Astrocyte (in vitro differentiated cells and primary cell): ENCODE data around the gene C2orf76.

ENCODE experiments used
- CTCF ChIP-seq: IDR thresholded peaks from 2 replicates; pipeline ENCODE4 v1.5.1; 2011; ENCODE audit warnings: low read depth, mild to moderate bottlenecking, inconsistent platforms, low read length, moderate library complexity; ENCODE audit not compliant: insufficient read depth
- EZH2 ChIP-seq: IDR thresholded peaks from 2 replicates; pipeline ENCODE4 v1.6.1; 2012; ENCODE audit warnings: mild to moderate bottlenecking, low read length, inconsistent platforms; ENCODE audit not compliant: insufficient read depth

- TF ChIP-seq CTCF (no peak), EZH2 (no peak)
These were observed 42.9 kb upstream of the C2orf76 start for GRCh38 chr2:119409506-119409905.
